Right cardiac atrium (tissue), 5 donors: Measurements from ENCODE around the gene ECM2. TPM values are rescaled to one million over a fixed set of nuclear protein-coding genes. Genes with fewer than 3 reads are reported as not detected.
A peak's percentile ranks its signal among the peaks of the same experiment; 100 is the strongest.

ENCODE experiments used
- ATAC-seq, 2 donors: fragments of 200-7000 bp; cut with Tn5 transposase; one replicate each; pipeline versions ENCODE4 v1.8.0 to v1.9.1; 2020; ENCODE audit warnings: moderate library complexity in 2 of 2, mild to moderate bottlenecking in 1 of 2
- DNase-seq, 3 donors: peaks; one replicate each; pipeline ENCODE4 v3.0.0-alpha.2; 2020
- H3K27ac ChIP-seq: one replicate; pipeline ENCODE4 v1.5.1; 2013; ENCODE audit warnings: mild to moderate bottlenecking, low read length, control low read depth, moderate library complexity
- H3K27me3 ChIP-seq: one replicate; pipeline ENCODE4 v1.6.1; 2013; ENCODE audit not compliant: control insufficient read depth, insufficient read depth
- H3K4me1 ChIP-seq: one replicate; pipeline ENCODE4 v1.6.1; 2013; ENCODE audit warnings: low read length; ENCODE audit not compliant: control insufficient read depth, insufficient read depth
- H3K4me3 ChIP-seq: one replicate; pipeline ENCODE4 v1.5.1; 2013; ENCODE audit warnings: low read length, control low read depth
- H3K9me3 ChIP-seq: one replicate; pipeline ENCODE4 v1.6.1; 2013; ENCODE audit warnings: low read length; ENCODE audit not compliant: control insufficient read depth
- WGBS: extraction: QIAGEN DNeasy Blood & Tissue Kit; methylation state at CpG from one replicate; pipeline ENCODE4 v1.1.7; 2013; 5-methylcytosine and 5-hydroxymethylcytosine counted together
- intact Hi-C, 4 donors: fragments of 100-400 bp; cut with DNase I; formaldehyde crosslinking; loops; one replicate each; pipeline versions ENCODE4 v1.11.0 to v1.14.0; 2022 to 2023
- polyA plus RNA-seq: library from polyadenylated mRNA; stranded (reverse); fragments of 200-250 nt; gene quantifications from one replicate; pipeline ENCODE4 v1.2.3, GENCODE V29; 2013
- total RNA-seq, 4 donors: library from RNA; stranded (reverse); fragmentation: NEBNext Ultra II Directional; extraction: Animal tissue kit (Norgen Biotek cat#: 25700); gene quantifications; one replicate each; pipeline ENCODE4 v1.2.1, GENCODE V29; 2021
- donor health status: healthy with polysubstance abuse.
- donor health status: DM: no; HTN: yes; CAD: no.
- donor health status: DM: no; HTN: no; CAD: no.
- donor health status: DM: no; HTN: yes; CAD: no; lungs with severe emphysema.
- donor health status: DM: yes; HTN: yes; CAD: no.

The ECM2 gene
- total and polyA plus RNA-seq, 5 donors = 10.8 to 17.6 (median 12.2) TPM

GRCh38 chr9:92527832-92528521 is 7.8 kb downstream of the ECM2 start:
- Histone ChIP-seq H3K4me1 (no peaks in the 10 kb centered on the region), H3K27me3 (no peaks in the 10 kb centered on the region), H3K27ac (no peak overlapping the region), H3K4me3 (no peak overlapping the region), H3K9me3 (no peaks in the 10 kb centered on the region)
- intact Hi-C loops = no loop called here
- no peak for DNase-seq
- WGBS = 73% methylated on average over 4 of the region's 4 CpGs
- ATAC-seq = no peak

- Histone ChIP-seq H3K27me3 (no peaks in the 10 kb centered on the region), H3K9me3 (no peaks in the 10 kb centered on the region), H3K4me3 (no peak overlapping the region), H3K27ac (no peak overlapping the region), H3K4me1 (no peaks in the 10 kb centered on the region)
- 98% methylated on average over 2 of the region's 2 CpGs for WGBS
- no peak for ATAC-seq
- intact Hi-C loops = no loop called here
- DNase-seq = no peak
Measured at GRCh38 chr9:92527291-92527828, 8.4 kb downstream of the ECM2 start.

DNA sequence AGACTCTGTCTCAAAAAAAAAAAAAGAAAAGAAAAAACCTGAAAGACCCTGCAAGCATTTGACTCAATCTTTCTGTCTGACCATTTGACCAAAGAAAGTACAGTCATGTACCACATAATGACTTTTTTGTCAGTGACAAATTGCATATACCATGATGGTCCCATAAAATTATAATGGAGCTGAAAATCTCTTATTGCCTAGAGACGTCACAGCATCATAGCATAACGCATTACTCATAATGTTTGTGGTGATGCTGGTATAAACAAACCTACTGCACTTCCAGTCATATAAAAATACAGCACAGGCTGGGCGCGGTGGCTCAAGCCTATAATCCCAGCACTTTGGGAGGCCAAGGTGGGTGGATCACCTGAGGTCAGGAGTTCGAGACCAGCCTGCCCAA is 10.5 kb downstream of the ECM2 start:
- 97% methylated on average over 5 of the region's 5 CpGs for WGBS
- Histone ChIP-seq H3K4me1 (no peaks in the 10 kb centered on the region), H3K4me3 (no peak overlapping the region), H3K9me3 (no peaks in the 10 kb centered on the region), H3K27ac (no peak overlapping the region), H3K27me3 (no peaks in the 10 kb centered on the region)
- no peak for ATAC-seq
- intact Hi-C loops = no loop called here
- DNase-seq = no peak

GRCh38 chr9:92524881-92525280 is 10.9 kb downstream of the ECM2 start:
- Histone ChIP-seq H3K4me3 (no peak overlapping the region), H3K9me3 (no peaks in the 10 kb centered on the region), H3K27me3 (no peaks in the 10 kb centered on the region), H3K27ac (no peak overlapping the region), H3K4me1 (no peaks in the 10 kb centered on the region)
- ATAC-seq = no peak
- intact Hi-C loops = no loop called here
- no peak for DNase-seq
- WGBS = 98% methylated on average over 1 of the region's 1 CpG

DNA sequence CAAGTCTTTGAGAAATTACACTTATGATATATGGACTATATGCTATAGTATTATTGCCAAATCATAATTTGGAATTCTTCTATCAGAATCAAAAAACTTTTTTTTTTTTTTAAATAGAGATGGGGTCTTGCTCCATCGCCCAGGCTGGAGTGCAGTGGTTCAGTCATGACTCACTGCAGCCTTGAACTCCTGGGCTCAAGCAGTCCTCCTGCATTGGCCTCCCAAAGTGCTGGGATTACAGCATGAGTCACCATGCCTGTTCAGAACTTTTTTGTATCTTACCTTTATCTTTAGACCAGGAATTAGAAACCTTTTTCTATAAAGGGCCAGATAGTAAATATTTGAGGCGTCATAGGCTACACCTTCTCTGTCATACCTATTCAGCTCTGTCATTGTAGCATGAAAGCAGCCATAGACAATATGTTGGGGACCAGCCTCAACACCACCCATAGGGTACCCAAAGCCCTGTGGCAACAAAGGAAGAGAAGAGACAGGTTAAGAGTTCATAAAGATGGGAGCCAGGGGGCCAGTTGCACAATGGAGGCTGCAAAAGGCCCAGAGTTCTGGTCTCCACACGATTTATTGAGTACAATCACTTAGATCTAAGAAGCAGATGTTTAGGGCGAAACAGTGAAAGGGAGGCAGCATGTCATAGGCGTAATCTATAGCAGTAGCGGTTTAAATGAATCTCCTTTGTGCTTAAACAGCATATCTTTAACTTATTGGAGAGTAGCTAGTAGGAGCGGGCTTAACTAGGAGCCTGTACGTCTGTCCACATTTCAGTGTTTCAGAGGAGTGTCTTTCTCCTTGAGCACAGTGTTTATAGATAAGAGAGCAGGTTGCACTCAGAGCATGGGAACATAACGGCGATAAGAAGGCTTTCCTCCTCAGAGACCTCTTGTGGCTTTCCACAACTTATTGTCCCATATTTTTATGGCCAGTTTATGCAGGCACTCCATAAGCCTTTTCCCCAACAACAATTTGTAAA is 12.5 kb downstream of the ECM2 start:
- H3K4me3 ChIP-seq = no peak overlapping the region
- no peaks in the 10 kb centered on the region for H3K9me3 ChIP-seq
- intact Hi-C loops = no loop called here
- no peak for ATAC-seq
- WGBS = 78% methylated on average over 10 of the region's 10 CpGs
- H3K27me3 ChIP-seq = no peaks in the 10 kb centered on the region
- no peak overlapping the region for H3K27ac ChIP-seq
- no peak for DNase-seq
- H3K4me1 ChIP-seq = no peaks in the 10 kb centered on the region

DNA sequence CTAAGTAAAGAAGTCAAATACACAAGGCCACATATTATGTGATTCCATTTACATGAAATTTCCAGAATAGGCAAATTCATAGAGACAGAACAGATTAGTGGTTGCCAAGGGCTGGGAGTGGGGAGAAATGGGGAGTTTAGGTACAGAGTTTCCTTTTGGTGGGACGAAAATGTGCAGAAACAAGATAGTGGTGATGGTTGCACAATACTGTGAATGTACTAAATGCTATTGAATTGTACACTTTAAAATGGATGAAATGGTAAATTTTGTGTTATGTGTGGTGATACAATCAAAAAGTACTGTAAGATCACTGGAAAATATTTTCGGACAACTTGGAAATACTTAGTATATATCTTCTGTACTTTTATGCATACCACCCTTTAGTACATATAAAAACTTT is 15.0 kb downstream of the ECM2 start:
- intact Hi-C loops = no loop called here
- no peak for ATAC-seq
- 95% methylated on average over 2 of the region's 2 CpGs for WGBS

GRCh38 chr9:92518199-92518598 is 17.6 kb downstream of the ECM2 start:
- no peak for ATAC-seq
- intact Hi-C loops = no loop called here
- 88% methylated on average over 4 of the region's 4 CpGs for WGBS
- Histone ChIP-seq H3K9me3 (no peaks in the 10 kb centered on the region), H3K4me3 (no peak overlapping the region), H3K27me3 (no peaks in the 10 kb centered on the region), H3K4me1 (no peaks in the 10 kb centered on the region), H3K27ac (no peak overlapping the region)
- DNase-seq = no peak

More for the DNA sequence above, 15.0 kb downstream of the ECM2 start:
- DNase-seq = no peak
- H3K9me3 ChIP-seq = no peaks in the 10 kb centered on the region
- no peaks in the 10 kb centered on the region for H3K27me3 ChIP-seq
- H3K4me1 ChIP-seq = no peaks in the 10 kb centered on the region
- no peak overlapping the region for H3K27ac ChIP-seq
- H3K4me3 ChIP-seq = no peak overlapping the region

- Histone ChIP-seq H3K27ac (no peak overlapping the region), H3K9me3 (no peaks in the 10 kb centered on the region), H3K4me3 (no peak overlapping the region), H3K27me3 (no peaks in the 10 kb centered on the region), H3K4me1 (no peaks in the 10 kb centered on the region)
- DNase-seq (no peak), ATAC-seq (no peak)
- intact Hi-C loops = no loop called here
- WGBS = 82% methylated on average over 3 of the region's 3 CpGs
Measured at GRCh38 chr9:92517046-92517445, 18.7 kb downstream of the ECM2 start.

- DNase-seq (no peak), ATAC-seq (no peak)
- Histone ChIP-seq H3K4me3 (no peak overlapping the region), H3K4me1 (no peaks in the 10 kb centered on the region), H3K27me3 (no peaks in the 10 kb centered on the region), H3K27ac (no peak overlapping the region), H3K9me3 (no peaks in the 10 kb centered on the region)
- intact Hi-C loops = no loop called here
- 95% methylated on average over 1 of the region's 1 CpG for WGBS
Measured at GRCh38 chr9:92516521-92516920, 19.3 kb downstream of the ECM2 start.

- ATAC-seq = no peak
- Histone ChIP-seq H3K27ac (no peak overlapping the region), H3K4me1 (no peaks in the 10 kb centered on the region), H3K27me3 (no peaks in the 10 kb centered on the region), H3K9me3 (no peaks in the 10 kb centered on the region), H3K4me3 (no peak overlapping the region)
- intact Hi-C loops = no loop called here
- WGBS = 82% methylated on average over 10 of the region's 10 CpGs
- no peak for DNase-seq
Measured at GRCh38 chr9:92514635-92515034, 21.2 kb downstream of the ECM2 start.

- peak in 1 of 2 donors; percentile 57 for ATAC-seq
- H3K27ac ChIP-seq = no peak overlapping the region
- WGBS = 46% methylated on average over 3 of the region's 3 CpGs
Measured at GRCh38 chr9:92513349-92513748, 22.4 kb downstream of the ECM2 start.

More at GRCh38 chr9:92513349-92513748, 22.4 kb downstream of the ECM2 start:
- DNase-seq = no peak
- no peaks in the 10 kb centered on the region for H3K27me3 ChIP-seq
- no peak overlapping the region for H3K4me3 ChIP-seq
- intact Hi-C loops = no loop called here
- no peaks in the 10 kb centered on the region for H3K4me1 ChIP-seq
- no peaks in the 10 kb centered on the region for H3K9me3 ChIP-seq
